ENCODE measurements around the gene SLC25A2.
"Not testable (repeated sequence)": the region's sequence is repeated elsewhere in the genome, so short reads cannot be mapped to it uniquely, and the experiment has no call there.

Gene SLC25A2

GRCh38 chr5:141342773-141343172 is 38.9 kb upstream of the SLC25A2 start:
- Histone ChIP-seq H3K4me3 (ENCODE audit: low read depth in 1 of 2, low read length in 2 of 2) (no peak overlapping the region), H3K27ac (ENCODE audit: low read length) (no peak overlapping the region), H3K9me3 (ENCODE audit: insufficient read depth, low read length, severe bottlenecking) (no peaks in the 10 kb centered on the region), H3K27me3 (ENCODE audit: insufficient read depth, low read length, poor library complexity) (no peaks in the 10 kb centered on the region), H3K9ac (ENCODE audit: low read depth, low read length) (no peak overlapping the region), H4K20me1 (ENCODE audit: insufficient read depth, low read length) (no peaks in the 10 kb centered on the region), H3K79me2 (ENCODE audit: insufficient read depth, low read length) (no peaks in the 10 kb centered on the region), H3K36me3 (ENCODE audit: insufficient read depth, low read length) (no peaks in the 10 kb centered on the region), H3K4me1 (ENCODE audit: insufficient read depth, low read length) (no peaks in the 10 kb centered on the region), H3K4me2 (ENCODE audit: insufficient read depth, low read length) (no peak overlapping the region), H2AFZ (ENCODE audit: low read depth, low read length) (no peak overlapping the region)
- DNase-seq (no peak), ATAC-seq (ENCODE audit: insufficient read depth, low read depth) (no peak)
- TF ChIP-seq EZH2 (IDR thresholded peaks at IDR 0.05; ENCODE audit: borderline replicate concordance, low read depth, low read length, severe bottlenecking) (no peak), CTCF (IDR thresholded peaks at IDR 0.05; ENCODE audit: borderline replicate concordance, extremely low read depth, low read length, poor library complexity, severe bottlenecking) (no peak)

- H2AFZ ChIP-seq (ENCODE audit: low read depth, low read length); H3K36me3 ChIP-seq (ENCODE audit: insufficient read depth, low read length); H3K4me2 ChIP-seq (ENCODE audit: insufficient read depth, low read length); H4K20me1 ChIP-seq (ENCODE audit: insufficient read depth, low read length); H3K79me2 ChIP-seq (ENCODE audit: insufficient read depth, low read length); H3K9me3 ChIP-seq (ENCODE audit: insufficient read depth, low read length, severe bottlenecking); H3K4me1 ChIP-seq (ENCODE audit: insufficient read depth, low read length); DNase-seq; H3K4me3 ChIP-seq (ENCODE audit: low read depth in 1 of 2, low read length in 2 of 2); H3K27me3 ChIP-seq (ENCODE audit: insufficient read depth, low read length, poor library complexity); H3K9ac ChIP-seq (ENCODE audit: low read depth, low read length); H3K27ac ChIP-seq (ENCODE audit: low read length); ATAC-seq (ENCODE audit: insufficient read depth, low read depth): not testable (repeated sequence)
These were observed 37.0 kb upstream of the SLC25A2 start for GRCh38 chr5:141340781-141341354.

- TF ChIP-seq EZH2 (IDR thresholded peaks at IDR 0.05; ENCODE audit: borderline replicate concordance, low read depth, low read length, severe bottlenecking) = no peak
- TF ChIP-seq CTCF (IDR thresholded peaks at IDR 0.05; ENCODE audit: borderline replicate concordance, extremely low read depth, low read length, poor library complexity, severe bottlenecking) = peak; percentile 34
- no peaks in the 10 kb centered on the region for H3K27me3 ChIP-seq (ENCODE audit: insufficient read depth, low read length, poor library complexity)
- H3K27ac ChIP-seq (ENCODE audit: low read length) = no peak within 1 kb of the TSS
- no peaks in the 10 kb centered on the region for H3K36me3 ChIP-seq (ENCODE audit: insufficient read depth, low read length)
- ATAC-seq (ENCODE audit: insufficient read depth, low read depth) (no peak), DNase-seq (no peak)
- H3K4me1 ChIP-seq (ENCODE audit: insufficient read depth, low read length) = no peaks in the 10 kb centered on the region
- no peak within 1 kb of the TSS for H2AFZ ChIP-seq (ENCODE audit: low read depth, low read length)
- no peak within 1 kb of the TSS for H3K4me2 ChIP-seq (ENCODE audit: insufficient read depth, low read length)
- no peaks in the 10 kb centered on the region for H3K79me2 ChIP-seq (ENCODE audit: insufficient read depth, low read length)
- H3K4me3 ChIP-seq (ENCODE audit: low read depth in 1 of 2, low read length in 2 of 2) = no peak within 1 kb of the TSS
- no peaks in the 10 kb centered on the region for H4K20me1 ChIP-seq (ENCODE audit: insufficient read depth, low read length)
- H3K9me3 ChIP-seq (ENCODE audit: insufficient read depth, low read length, severe bottlenecking) = no peaks in the 10 kb centered on the region
- no peak within 1 kb of the TSS for H3K9ac ChIP-seq (ENCODE audit: low read depth, low read length)
These were observed 34.9 kb upstream of the SLC25A2 start, which contains the start of gene PCDHGA2 for GRCh38 chr5:141338538-141339306. PCDHGA2 (plus strand) TSS chr5:141338760.

GRCh38 chr5:141332571-141332970 is 28.7 kb upstream of the SLC25A2 start:
- not testable (repeated sequence) for H3K4me2 ChIP-seq (ENCODE audit: insufficient read depth, low read length); H3K4me3 ChIP-seq (ENCODE audit: low read depth in 1 of 2, low read length in 2 of 2); H3K36me3 ChIP-seq (ENCODE audit: insufficient read depth, low read length); H4K20me1 ChIP-seq (ENCODE audit: insufficient read depth, low read length); H3K9me3 ChIP-seq (ENCODE audit: insufficient read depth, low read length, severe bottlenecking); ATAC-seq (ENCODE audit: insufficient read depth, low read depth); H3K79me2 ChIP-seq (ENCODE audit: insufficient read depth, low read length); DNase-seq; H3K27me3 ChIP-seq (ENCODE audit: insufficient read depth, low read length, poor library complexity); H3K4me1 ChIP-seq (ENCODE audit: insufficient read depth, low read length); H2AFZ ChIP-seq (ENCODE audit: low read depth, low read length); H3K27ac ChIP-seq (ENCODE audit: low read length); H3K9ac ChIP-seq (ENCODE audit: low read depth, low read length)

Data from DND-41 (cell line).